Ecto neural progenitor cell (in vitro differentiated cells): Measurements from ENCODE around the gene GRPEL1.

Experiments
- DNase-seq: peaks from one replicate; pipeline ENCODE4 v3.0.0-alpha.2; 2018; ENCODE audit warnings: low spot score

Gene GRPEL1

GRCh38 chr4:7023901-7024300 lies 44.0 kb downstream of the GRPEL1 start:
- no peak for DNase-seq

- no peak for DNase-seq
Observed at GRCh38 chr4:7023486-7023885, 44.4 kb downstream of the GRPEL1 start.

- no peak for DNase-seq
Observed at GRCh38 chr4:7021930-7022664, 45.8 kb downstream of the GRPEL1 start.

- DNase-seq, result no peak
Observed at GRCh38 chr4:7021355-7021754, 46.5 kb downstream of the GRPEL1 start.

- DNase-seq, result no peak
Observed at GRCh38 chr4:7020856-7021255, 47.0 kb downstream of the GRPEL1 start.

GRCh38 chr4:7020290-7020689 lies 47.6 kb downstream of the GRPEL1 start:
- DNase-seq, result no peak

- DNase-seq, result no peak
Observed at GRCh38 chr4:7019367-7019766, 48.5 kb downstream of the GRPEL1 start.

- DNase-seq, result no peak
Observed at GRCh38 chr4:7018281-7018680, 49.6 kb downstream of the GRPEL1 start.

GRCh38 chr4:7017446-7018048 lies 50.3 kb downstream of the GRPEL1 start:
- no peak for DNase-seq

- no peak for DNase-seq
Observed at GRCh38 chr4:7016512-7016911, 51.4 kb downstream of the GRPEL1 start.

GRCh38 chr4:7016086-7016485 lies 51.8 kb downstream of the GRPEL1 start:
- DNase-seq, result no peak

GRCh38 chr4:7015383-7016035 lies 52.4 kb downstream of the GRPEL1 start:
- DNase-seq, result no peak

- no peak for DNase-seq
Observed at GRCh38 chr4:7014815-7015214, 53.0 kb downstream of the GRPEL1 start.

- DNase-seq, result no peak
Observed at GRCh38 chr4:7013175-7013574, 54.7 kb downstream of the GRPEL1 start.

- DNase-seq, result no peak
Observed at GRCh38 chr4:7009564-7009963, 58.3 kb downstream of the GRPEL1 start.
